Renal cortex interstitium (tissue), 11 donors: ENCODE measurements around the gene ELMO1. TPM values are rescaled to one million over a fixed set of nuclear protein-coding genes. Genes with fewer than 3 reads are reported as not detected.

Source experiments
- DNase-seq, 11 donors: peaks; one replicate each; pipeline ENCODE4 v3.0.0-alpha.2; 2013; ENCODE audit warnings: low read depth in 9 of 11, low spot score in 4 of 11; ENCODE audit errors: extremely low read depth in 1 of 11
- polyA plus RNA-seq, 3 donors: library from polyadenylated mRNA; unstranded; fragments of 120-200 nt; gene quantifications; one replicate each; pipeline ENCODE4 v1.2.1, GENCODE V29; 2013; ENCODE audit not compliant: insufficient read length in 3 of 3

Gene ELMO1
- polyA plus RNA-seq, 3 donors = 9.0 to 11.8 (median 10.9) TPM

DNA sequence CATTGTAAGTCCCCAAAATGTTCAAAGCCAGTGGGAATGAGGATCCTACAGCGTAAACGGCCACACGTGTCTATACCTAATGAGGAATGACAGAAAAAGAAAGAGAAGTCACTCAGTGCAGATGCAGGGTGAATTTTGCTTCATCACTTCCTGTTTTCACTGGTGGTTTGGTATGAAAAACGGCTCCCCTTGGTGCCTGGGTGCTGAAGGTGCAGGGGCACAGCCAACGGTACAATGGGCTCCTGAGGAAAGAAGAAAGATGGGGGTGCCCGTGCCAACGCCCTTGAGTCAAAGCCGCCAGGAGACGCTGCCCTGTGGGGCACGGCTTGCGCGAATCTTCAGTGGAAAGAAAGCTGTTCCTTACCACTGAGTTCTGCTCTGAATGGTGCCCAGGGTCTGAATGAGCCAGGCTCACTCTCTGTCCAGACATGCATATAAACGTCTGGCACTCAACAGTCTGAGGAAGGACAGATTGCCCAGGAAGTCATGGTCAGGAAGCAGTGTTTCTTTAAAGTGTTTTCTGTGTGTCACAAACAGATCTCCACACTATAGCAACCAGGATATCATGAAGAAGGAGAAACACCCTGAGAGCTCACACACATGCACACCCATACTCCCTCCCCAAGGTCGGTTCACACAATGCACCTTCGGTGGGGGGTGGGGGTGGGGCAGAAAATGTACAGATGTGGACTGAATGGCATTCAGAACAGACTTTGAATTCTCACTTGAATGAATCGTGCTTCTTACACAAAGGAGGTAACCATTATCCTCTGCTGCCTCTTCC, 105.8 kb downstream of the ELMO1 start:
- DNase-seq = no peak

DNA sequence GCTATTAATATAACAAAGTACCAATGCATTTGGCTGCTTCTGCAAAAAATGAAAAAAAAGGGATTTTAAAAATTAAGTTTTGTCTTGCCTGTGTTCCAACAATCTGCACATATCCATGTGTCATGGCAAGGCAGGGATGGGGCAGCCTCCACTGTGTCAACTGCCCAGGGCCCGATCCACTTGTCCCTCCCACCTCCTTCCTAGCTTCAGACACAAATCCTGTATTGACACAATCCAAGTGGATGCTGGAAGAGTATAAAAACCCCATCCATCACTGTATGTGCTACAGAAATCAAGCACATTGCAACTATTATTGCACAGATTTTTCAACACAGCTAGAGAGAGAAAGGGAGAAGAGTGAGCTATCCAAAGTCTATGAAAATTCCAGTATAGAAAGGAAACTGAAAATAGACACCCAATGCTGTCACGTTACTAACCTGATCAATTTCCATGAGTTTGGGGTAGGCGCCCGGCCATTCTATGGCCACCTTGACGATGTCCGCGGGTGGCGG, 106.4 kb downstream of the ELMO1 start:
- no peak for DNase-seq

DNA sequence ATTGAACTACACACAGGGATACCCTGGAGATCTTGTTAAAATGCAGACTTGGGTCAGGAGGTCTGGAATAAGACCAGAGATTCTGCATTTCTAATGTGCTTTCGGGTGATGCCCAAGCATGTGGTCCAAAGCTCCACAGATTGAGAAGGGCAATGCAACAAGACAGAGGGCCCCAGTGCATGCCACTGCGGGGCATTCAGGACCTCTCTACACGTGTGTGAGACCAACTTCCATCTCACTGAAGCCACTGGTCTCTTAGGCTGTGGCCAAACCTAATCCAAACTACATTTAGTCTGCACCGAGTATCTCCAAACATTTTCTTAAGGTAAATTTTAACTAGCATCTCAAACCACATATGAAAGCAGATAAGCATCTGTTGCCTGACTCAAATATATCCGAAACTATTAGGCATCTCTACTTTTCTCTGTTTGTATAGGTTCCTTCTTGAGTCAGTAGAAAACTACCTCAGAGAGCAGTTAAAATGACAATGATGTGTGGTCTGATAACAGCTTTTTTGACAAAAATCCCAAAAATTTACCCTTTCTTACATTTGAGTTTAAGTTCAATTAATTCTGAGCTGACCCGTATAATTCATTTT, 107.5 kb downstream of the ELMO1 start:
- DNase-seq = no peak

DNA sequence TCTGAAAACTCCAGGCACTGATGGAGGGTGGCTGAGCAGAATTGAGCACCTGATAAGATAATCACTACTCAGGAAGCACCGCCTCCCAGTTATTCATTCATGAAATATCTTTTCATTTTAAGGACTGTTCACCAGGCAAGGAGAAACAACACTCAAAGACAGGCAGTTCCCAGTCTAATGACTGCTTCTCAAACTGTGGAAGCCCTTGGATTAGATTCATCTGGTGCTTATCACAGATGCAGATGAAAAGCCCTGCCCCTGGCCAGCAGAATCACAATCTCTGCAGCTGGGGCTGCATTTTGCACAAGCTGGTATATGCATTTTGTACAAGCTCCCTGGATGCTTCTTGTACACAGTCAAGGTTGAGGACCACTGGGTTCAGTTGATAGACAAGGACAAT, 109.7 kb downstream of the ELMO1 start:
- DNase-seq = no peak

DNA sequence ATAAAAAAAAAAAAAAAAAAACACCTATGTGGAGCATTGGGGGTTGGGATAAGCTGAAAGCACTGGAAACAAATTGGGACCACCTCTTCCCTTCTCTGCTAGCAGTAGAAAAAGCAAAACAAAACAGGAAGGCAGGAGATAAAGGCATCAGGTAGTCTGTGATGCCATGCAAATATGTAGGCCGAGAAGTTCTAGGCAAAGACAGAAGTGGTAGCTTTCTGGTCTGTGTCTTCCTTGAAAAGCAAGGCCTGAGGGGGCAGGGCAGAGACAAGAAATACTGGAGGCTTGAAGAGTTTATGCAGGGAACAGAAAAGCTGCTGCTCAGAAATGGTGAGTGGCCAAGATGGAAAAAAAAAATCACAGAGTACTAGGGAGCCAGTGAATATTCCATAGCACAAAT, 111.1 kb downstream of the ELMO1 start:
- DNase-seq = no peak

DNA sequence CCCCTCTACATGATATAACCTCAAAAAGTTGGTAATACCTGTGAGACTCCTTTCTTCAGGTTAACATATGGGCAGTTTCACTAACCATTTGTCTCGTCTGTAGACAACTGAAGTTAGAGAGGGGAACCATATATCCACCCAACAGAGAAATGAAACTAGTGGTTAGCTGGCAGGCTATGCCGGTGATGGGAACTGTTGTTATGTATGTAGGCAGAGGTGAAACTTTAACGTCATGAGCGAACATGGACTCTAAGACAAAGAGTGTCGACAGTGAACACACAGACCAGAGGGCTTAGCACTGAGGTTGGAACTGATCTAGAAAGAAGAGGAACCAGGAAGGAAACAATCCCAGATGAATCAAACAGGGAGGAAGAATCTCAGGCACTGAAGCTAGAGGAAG, 112.4 kb downstream of the ELMO1 start:
- no peak for DNase-seq

DNA sequence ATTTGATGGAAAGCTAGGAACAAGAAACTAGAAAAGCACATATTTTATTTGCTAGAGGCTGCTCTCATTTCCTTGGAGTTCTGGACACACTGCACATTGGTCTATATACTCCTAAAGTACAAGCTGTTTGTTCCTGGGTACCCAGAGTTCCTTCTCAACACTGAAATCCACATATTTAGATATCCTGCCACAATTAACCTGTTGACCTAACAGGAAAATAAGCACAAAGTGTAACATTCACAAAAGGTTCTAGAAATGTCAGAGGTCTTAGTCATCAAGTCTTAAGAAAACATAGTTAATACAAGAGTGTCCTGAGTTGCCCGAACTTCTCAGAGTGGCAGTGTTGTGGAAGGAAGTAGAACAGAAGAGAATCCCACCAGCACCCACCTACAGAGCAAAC, 115.6 kb downstream of the ELMO1 start:
- no peak for DNase-seq

DNA sequence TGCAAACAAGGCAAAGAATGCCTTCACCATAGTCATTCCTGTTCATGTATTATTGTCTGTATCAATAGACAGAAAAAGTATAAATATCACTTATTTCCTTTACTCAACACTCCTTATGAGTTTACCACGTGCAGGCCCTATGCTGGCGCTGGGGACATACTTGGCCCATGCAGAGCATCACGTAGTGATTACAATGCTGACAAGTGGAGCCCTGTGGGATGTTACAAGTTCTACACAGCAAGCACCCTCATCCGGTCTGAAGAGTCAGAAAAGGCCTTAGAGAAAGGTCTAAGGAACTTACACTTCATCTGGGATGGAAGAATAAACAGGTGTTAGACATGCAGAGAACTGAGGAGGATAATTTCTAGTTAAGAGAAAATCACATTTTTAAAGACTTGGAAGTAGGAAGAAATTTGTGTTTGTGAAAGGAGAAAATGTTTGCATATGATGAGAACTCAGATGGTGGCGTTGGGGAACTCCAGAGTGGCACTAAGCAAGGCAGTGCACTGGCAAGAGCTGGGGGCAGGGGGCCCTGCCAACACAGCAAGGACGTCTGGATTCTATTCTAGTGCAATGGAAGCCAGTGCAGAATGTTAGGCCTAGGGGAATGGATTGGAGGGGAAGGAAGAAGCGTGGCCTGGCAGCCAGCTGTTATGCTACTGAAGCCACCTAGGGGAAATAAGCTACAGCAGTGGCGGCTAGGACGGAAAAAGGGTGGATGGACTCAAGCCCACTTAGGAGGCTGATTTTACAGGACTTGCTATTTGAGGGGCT, 116.2 kb downstream of the ELMO1 start:
- no peak for DNase-seq

DNA sequence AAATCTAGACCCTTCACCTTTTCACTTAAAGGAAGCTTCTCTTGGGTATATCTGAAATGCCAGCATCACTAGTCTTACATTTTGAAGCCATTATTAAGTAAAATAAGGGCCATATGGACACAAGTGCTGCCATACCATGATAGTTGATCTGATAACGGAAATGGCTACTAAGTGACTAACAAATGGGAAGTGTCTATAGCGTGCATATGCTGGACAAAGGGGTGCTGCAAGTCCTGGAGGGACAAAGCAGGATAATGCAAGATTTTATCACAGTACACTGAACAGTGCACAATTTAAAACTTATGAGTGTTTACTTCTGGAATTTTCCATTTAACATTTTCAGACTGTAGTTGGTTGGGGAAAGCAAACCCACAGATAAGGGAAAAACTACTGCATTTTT, 117.9 kb downstream of the ELMO1 start:
- no peak for DNase-seq

DNA sequence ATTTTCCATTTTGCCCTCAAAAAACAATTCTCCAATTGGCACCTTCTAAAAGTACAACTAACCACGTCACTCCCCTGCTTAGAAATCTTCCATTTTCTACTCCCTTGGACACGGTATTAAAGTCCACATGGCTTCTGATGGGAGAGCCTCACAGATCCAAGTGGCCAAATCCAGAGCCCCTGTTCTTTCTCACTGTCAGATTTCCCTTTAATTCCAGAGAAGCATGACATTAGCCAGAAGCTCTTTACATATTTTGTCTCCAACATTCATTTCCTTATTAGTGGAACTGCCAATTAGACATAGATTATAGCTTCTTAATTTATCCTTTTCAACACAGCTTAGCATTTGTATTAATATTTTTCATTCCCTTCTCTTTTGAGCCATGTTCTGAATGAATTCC, 118.7 kb downstream of the ELMO1 start:
- no peak for DNase-seq

DNA sequence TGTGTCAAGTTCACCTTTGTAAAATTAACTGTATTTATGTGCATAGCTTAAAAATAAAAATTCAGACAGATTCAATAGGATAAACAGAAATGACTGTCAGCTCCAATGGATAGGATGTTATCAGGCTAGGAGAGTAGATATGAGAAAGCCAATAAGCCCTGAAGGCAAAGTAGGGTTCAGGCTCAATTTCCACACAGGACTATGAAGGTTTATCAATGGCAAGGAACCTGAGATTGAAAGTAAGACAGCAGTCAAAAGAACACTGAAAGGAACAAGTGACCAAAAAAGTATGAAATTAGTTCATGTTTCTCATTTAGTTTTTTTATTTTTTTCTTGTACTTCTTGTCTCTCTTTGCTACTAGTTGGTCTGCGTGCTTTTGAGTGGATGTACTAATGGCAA, 121.4 kb downstream of the ELMO1 start:
- DNase-seq = no peak

DNA sequence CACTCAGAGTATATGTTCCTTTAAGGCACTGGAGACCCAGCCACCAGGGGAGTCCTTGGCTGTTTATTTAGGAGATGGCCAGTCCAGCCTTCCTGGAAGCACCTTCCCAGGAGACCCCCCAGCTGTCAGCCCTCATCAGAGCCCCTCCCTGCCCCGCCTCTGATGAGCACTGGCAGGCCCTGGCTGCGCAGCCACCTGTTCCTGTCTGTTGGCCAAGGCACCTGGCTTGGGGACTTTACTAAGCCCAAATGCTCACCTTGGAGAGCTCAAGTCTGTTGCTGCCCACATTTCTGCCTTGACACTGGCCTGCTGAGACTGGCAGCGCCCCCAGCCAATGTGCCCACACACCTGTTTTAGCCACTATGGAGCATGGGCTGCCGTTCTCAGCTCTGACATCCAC, 124.7 kb downstream of the ELMO1 start:
- no peak for DNase-seq

DNA sequence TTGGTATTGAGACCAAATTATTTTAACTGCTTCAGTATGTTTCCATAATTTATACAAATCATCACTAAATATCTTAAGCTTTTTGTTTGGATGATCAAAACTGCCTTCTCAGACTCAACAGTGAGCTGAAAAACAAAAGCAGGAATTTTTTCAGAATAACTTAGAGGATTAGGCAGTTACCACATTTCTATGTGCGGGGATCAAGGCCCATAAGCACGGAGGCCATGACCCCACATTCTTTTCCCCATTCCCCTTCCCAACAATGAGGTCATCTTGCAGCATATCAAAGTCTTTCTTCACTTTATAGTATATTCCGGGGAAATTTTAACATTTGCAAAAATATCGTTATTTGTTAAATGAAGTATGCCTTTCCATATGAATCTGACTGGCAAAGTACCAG, 125.8 kb downstream of the ELMO1 start:
- DNase-seq = no peak

DNA sequence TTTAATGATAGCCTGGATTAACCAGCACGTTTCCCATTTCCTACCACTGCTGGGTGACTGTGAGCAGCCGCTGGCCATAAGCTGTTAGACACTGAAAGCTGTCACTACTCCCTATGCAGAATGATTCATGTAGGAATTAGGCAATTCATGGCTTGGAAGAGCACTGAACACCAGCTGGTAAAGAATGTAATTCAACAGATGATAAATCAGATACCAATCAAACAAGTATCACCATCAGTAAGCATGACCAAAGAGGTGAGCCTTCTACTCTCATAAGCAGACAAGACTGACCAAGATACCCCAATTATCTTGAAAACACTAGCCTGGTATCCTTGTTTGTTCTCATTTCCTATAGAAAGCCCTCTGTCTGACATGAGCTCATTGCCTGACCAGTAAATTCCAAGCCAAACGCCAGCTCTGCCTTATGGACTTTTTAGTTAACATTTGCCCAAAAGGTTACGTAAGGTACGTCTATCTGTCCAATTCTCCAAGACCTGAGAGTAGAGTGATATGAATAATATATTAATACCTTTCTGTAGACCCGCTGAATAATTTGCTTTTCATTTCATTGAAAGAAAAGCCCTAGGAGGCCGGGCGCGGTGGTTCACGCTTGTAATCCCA, 127.7 kb downstream of the ELMO1 start:
- no peak for DNase-seq

DNA sequence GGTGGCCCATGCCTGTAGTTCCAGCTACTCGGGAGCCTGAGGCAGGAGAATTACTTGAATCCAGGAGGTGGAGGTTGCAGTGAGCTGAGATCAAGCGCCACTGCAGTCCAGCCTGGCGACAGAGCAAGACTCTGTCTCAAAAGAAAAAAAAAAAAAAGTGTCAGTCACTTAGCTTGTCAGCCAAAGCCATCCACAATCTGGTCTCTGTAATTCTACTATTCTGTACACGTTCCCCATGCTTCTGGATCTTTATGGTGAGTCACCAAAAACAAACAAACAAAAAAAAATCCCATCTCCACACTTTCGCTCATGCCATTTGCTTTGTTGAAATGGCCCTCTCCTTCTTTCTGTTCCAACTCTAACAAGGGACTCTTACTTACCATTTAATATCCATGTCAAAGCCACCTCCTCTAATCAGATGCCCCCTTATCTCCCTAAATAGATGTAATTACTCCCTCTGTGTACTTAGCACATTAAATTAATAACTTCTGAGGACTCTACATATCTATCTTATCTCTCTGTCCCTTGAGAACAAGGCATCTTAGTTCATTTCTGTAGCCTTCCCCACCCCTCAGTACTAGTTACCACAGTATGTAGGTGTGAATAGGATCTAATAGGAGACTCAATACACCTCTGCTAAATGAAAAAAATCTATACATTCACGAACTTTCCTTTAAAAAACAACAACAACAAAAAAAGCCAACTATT, 128.4 kb downstream of the ELMO1 start:
- DNase-seq = no peak

DNA sequence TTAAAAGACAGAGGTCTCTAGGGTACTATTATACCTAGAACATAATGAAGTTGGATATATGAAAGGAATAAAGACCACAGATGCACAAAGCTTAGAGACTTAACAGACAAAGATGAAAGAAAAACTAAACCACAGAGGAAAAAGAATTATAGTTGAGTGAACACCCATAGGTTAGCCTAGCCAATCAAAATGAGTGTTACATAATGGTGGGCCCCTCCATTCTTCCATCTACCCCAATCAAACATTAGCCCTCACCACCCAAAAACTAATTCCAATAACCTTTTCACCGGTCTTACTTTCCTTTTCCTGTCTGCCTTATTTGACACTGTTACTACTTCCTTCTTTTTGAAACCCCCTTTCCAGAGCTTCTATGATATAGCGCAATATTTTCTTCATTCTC, 130.1 kb downstream of the ELMO1 start:
- DNase-seq = no peak

DNA sequence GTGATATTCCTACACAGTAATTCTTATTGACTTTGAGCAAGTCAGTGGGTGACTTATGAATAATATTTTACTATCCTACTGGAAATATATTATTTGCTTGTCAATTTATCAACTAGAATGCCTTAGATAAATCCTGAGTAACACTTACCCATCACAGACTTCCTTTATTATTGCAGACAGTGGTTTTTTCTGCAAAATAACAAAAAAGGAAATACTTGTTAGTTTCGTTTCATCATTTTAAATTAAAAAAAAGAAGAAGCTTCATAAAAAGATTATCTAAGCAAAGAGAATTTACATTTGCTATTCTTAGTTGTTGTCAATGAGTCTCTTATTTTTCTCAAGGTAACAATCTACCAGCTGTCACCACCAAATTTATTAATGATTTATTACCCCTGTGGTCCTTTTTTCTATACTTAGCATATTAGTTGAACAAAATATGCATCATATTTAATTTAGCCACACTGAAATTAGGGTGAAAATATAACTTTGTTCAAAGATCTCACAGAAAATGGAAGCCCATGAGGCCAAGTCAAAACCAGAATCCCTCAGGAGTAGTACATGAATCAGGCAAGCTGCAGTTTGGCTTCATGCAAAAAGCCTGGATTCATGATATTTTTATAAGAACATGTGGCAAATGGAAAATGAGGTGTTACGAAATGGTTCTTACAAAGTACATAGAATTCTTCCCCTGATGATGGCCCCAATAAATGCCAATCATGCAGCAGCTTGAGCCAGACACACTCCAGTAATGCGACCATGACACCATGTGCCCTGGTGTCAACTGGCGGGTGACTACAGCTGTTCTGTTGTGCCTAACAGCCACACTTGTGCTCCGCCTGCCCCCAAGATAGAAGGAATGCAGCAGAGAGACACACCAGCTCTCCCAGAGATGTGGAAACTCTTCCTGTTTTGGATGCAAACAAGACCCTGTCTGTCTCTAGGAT, 132.6 kb downstream of the ELMO1 start:
- DNase-seq = no peak

DNA sequence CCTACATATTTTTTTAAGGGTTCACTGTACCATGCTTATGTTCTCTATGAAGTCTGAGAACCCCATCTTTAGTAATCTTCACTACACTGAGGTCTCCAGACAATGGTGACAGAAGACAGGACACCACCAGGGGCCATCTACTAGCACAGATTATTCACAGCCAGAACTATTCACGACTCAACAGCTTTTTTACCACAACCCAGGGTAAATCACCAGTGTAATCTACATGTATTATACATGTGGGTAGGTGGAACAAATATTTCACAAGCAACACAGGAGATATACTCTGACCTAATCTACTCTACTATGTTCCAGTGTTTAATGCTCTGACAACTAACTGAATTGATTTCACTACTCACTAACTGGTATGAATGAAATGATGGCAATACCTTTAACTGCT, 136.1 kb downstream of the ELMO1 start:
- DNase-seq = no peak
